Measurements from ENCODE around the gene ZNRF3.
"Not testable (repeated sequence)": the region's sequence is repeated elsewhere in the genome, so short reads cannot be mapped to it uniquely, and the experiment has no call there.

Gene ZNRF3

DNA sequence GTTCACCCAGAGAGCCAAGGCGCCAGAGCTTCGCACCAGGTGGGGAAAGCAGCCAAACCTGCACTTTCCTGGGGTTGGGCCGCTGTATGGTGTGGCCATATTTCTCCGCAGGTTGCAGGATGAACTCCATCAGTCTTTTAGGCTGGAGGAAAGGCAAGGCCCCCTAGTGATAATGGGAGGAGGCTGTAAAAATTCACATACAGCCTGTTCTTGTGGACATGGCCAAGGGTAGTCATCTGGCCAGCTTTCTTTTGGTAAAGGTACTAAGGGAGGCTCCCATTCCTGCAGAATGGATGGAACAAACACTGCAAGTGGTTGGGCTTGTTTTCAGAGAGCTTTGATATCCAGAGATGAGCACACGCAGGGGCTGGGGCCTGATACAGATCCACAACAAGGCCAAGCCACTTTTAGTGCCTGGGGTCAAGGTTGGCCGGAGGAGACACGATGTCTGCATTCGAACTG is 148.7 kb downstream of the ZNRF3 start:
- Histone ChIP-seq H3K36me3 (ENCODE audit: control insufficient read depth, insufficient read depth, low read length) (no peaks in the 10 kb centered on the region), H3K4me3 (replicated peaks; ENCODE audit: low read depth, low read length) (no peak overlapping the region), H3K27me3 (replicated peaks; ENCODE audit: control insufficient read depth, insufficient read depth, low read length) (no peaks in the 10 kb centered on the region; the same call in 1 of the 2 replicates)
- no peak for DNase-seq (ENCODE audit: extremely low read depth, insufficient read length)
- TF ChIP-seq, protein P1, sequence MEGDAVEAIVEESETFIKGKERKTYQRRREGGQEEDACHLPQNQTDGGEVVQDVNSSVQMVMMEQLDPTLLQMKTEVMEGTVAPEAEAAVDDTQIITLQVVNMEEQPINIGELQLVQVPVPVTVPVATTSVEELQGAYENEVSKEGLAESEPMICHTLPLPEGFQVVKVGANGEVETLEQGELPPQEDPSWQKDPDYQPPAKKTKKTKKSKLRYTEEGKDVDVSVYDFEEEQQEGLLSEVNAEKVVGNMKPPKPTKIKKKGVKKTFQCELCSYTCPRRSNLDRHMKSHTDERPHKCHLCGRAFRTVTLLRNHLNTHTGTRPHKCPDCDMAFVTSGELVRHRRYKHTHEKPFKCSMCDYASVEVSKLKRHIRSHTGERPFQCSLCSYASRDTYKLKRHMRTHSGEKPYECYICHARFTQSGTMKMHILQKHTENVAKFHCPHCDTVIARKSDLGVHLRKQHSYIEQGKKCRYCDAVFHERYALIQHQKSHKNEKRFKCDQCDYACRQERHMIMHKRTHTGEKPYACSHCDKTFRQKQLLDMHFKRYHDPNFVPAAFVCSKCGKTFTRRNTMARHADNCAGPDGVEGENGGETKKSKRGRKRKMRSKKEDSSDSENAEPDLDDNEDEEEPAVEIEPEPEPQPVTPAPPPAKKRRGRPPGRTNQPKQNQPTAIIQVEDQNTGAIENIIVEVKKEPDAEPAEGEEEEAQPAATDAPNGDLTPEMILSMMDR (IDR thresholded peaks at IDR 0.05; ENCODE audit: insufficient read depth, low read length, poor library complexity, severe bottlenecking) = no peak

DNA sequence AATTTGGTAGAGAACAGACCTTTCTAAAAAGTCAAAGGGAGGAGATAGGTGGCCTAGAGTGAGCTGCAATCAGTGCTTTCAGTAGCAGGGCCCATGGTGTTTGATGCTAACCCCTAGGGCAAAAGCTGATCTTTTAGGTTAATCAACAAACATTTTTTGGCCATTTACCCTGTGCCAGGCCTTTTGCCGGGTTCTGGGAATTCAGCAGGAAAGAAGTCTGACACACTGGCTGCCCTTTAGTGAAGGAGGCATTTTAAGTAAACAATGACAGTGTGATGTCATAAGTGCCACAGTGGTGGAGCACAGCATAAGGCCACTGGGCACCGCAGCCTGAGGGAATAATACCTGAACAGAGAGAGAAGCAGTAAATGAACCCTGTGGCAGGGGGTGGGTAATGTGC is 149.2 kb downstream of the ZNRF3 start:
- no peaks in the 10 kb centered on the region for H3K36me3 ChIP-seq (ENCODE audit: control insufficient read depth, insufficient read depth, low read length)
- no peak for DNase-seq (ENCODE audit: extremely low read depth, insufficient read length)
- H3K4me3 ChIP-seq (replicated peaks; ENCODE audit: low read depth, low read length) = no peak overlapping the region
- H3K27me3 ChIP-seq (replicated peaks; ENCODE audit: control insufficient read depth, insufficient read depth, low read length) = no peaks in the 10 kb centered on the region; the same call in 1 of the 2 replicates
- TF ChIP-seq, protein P1 (IDR thresholded peaks at IDR 0.05; ENCODE audit: insufficient read depth, low read length, poor library complexity, severe bottlenecking) = no peak

DNA sequence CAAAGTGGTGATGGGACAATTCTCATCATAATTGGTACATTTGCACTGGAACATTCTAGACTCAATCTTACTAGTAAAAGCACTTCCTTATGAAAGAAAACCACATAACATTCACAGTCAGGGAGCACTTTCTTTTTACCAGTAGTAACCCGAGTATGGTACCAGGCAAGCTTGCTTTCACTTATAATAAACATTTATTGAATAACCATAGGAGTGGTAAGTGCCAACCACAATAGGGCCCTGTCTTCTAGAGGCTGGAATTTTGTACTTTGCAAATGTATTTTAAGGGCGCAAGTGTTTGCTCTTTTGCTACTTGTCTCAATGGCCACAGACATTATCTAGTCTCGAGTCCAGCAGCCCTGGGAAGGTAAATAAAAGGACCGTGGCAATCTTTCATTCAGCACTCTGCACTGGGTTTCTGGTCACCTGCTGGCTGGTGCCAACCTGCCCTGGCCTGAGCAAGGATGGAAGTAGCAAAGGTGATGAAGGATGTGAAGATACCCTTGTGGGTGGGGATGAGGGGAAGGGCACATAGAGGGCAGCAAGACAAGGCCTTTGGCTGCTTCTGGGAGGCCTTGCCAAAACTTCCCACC is 154.1 kb downstream of the ZNRF3 start:
- TF ChIP-seq, protein P1 (IDR thresholded peaks at IDR 0.05; ENCODE audit: insufficient read depth, low read length, poor library complexity, severe bottlenecking) = no peak
- Histone ChIP-seq H3K4me3 (replicated peaks; ENCODE audit: low read depth, low read length) (no peak overlapping the region), H3K36me3 (ENCODE audit: control insufficient read depth, insufficient read depth, low read length) (no peaks in the 10 kb centered on the region), H3K27me3 (replicated peaks; ENCODE audit: control insufficient read depth, insufficient read depth, low read length) (no peaks in the 10 kb centered on the region; the same call in none of the 2 replicates)
- DNase-seq (ENCODE audit: extremely low read depth, insufficient read length) = no peak

DNA sequence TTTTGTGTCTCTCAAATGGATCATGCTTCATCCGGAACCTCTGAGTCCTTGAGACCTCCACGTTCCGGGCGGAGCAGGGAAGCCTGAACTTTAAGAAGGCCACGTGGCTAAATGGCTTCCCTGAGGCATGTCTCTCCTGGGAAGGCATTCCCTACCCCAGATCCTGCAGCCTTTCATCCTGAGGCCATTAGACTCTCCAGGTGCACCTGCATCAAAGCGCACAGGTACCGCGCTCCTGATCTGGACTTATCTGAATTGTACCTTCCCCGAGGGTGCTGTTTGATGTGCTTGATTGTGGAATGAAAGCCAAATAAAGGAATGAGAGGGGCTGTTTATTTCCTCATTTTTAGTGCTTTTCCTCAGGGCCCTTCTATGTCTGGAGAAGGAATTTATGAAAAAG is 155.8 kb downstream of the ZNRF3 start:
- H3K27me3 ChIP-seq (replicated peaks; ENCODE audit: control insufficient read depth, insufficient read depth, low read length) = no peaks in the 10 kb centered on the region; the same call in none of the 2 replicates
- H3K4me3 ChIP-seq (replicated peaks; ENCODE audit: low read depth, low read length) = no peak overlapping the region
- H3K36me3 ChIP-seq (ENCODE audit: control insufficient read depth, insufficient read depth, low read length) = no peaks in the 10 kb centered on the region
- TF ChIP-seq, protein P1 (IDR thresholded peaks at IDR 0.05; ENCODE audit: insufficient read depth, low read length, poor library complexity, severe bottlenecking) = no peak
- no peak for DNase-seq (ENCODE audit: extremely low read depth, insufficient read length)

DNA sequence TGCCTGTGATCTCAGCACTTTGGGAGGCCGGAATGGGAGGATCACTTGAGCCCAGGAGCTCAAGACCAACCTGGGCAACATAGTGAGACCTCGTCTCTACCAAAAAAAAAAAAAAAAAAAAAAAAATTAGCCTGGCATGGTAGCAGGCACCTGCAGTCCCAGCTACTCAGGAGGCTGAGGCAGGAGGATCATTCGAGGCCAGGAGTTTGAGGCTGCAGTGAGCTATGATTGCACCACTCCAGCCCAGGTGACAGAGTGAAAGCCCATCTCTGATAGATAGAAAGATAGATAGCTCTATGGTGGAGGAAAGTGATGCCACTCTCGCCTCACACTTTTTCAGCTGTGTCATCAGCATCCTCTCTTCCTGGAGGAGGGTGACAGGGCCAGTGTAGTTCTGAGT is 156.3 kb downstream of the ZNRF3 start:
- DNase-seq (ENCODE audit: extremely low read depth, insufficient read length); H3K27me3 ChIP-seq (replicated peaks; ENCODE audit: control insufficient read depth, insufficient read depth, low read length); H3K36me3 ChIP-seq (ENCODE audit: control insufficient read depth, insufficient read depth, low read length); H3K4me3 ChIP-seq (replicated peaks; ENCODE audit: low read depth, low read length): not testable (repeated sequence)

DNA sequence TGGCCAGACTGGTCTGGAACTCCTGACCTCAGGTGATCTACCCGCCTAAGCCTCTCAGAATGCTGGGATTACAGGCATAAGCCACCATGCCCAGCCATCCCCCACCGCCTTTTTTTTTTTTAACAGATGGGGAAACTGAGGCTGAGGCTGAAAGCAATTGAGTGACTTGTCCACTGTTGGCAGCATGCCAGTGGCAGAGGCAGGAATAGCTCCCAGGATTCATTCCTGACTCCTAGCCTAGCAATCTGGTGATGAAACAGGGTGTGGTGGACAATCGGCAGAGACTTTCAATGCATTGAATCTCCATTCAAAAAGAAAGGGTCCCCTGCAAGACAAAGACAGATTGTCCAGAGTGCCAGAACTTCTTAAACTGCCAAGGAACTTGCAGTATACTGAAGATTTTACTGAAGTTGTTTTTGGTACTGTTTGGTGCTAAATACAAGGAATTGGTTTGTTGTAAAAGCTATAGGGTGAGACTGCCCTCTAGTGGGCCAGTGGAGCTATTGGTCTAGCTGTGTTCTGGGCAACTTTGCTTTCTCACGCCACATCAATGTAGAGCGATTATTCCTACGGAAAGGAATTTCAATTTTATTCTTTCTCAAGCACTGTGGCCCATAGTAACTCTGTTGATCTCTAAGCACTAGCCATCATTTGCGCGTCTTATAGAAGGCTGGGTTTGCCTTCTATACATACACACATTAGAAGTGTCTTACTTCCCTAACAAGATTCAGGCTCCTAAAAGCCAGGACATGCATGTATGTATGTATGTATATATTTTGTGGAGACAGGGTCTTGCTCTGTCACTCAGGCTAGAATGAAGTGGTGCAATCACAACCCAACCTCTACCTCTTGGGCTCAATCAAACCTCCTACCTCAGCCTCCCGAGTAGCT is 157.3 kb downstream of the ZNRF3 start:
- no peak overlapping the region for H3K4me3 ChIP-seq (replicated peaks; ENCODE audit: low read depth, low read length)
- no peak for DNase-seq (ENCODE audit: extremely low read depth, insufficient read length)
- H3K36me3 ChIP-seq (ENCODE audit: control insufficient read depth, insufficient read depth, low read length) = no peaks in the 10 kb centered on the region
- H3K27me3 ChIP-seq (replicated peaks; ENCODE audit: control insufficient read depth, insufficient read depth, low read length) = no peaks in the 10 kb centered on the region; the same call in none of the 2 replicates
- TF ChIP-seq, protein P1 (IDR thresholded peaks at IDR 0.05; ENCODE audit: insufficient read depth, low read length, poor library complexity, severe bottlenecking) = peak; percentile 89
